GM12878 (cell line): ENCODE measurements around the gene NELFB. TPM values are rescaled to one million over a fixed set of nuclear protein-coding genes. Genes with fewer than 3 reads are reported as not detected.

Experiments
- CTCF ChIP-seq, 3 experiments: IDR thresholded peaks in 2 of 3; conservative IDR thresholded peaks in 1 of 3; 2 replicates each; pipeline ENCODE4 v1.5.1; 2011; ENCODE audit warnings: low read depth in 3 of 3, low read length in 3 of 3, mild to moderate bottlenecking in 3 of 3, control low read depth in 2 of 3, moderate library complexity in 2 of 3, inconsistent platforms in 1 of 3, mixed read lengths in 1 of 3; ENCODE audit not compliant: control insufficient read depth in 2 of 3, insufficient read depth in 1 of 3; ENCODE audit errors: extremely low read depth in 1 of 3
- ELK1 ChIP-seq: IDR thresholded peaks from 2 replicates; pipeline ENCODE4 v1.6.1; 2012; ENCODE audit warnings: low read depth, low read length, improper control_type of control experiment
- ETV6 ChIP-seq, 2 experiments: fragments of 450-650 bp in 1 of 2; IDR thresholded peaks in 1 of 2; conservative IDR thresholded peaks in 1 of 2; 2 replicates each; pipeline ENCODE4 v1.6.1; 2014; ENCODE audit warnings: antibody characterized with exemption in 1 of 2, borderline replicate concordance in 1 of 2, low read depth in 1 of 2, mild to moderate bottlenecking in 1 of 2, moderate library complexity in 1 of 2
- FOXK2 ChIP-seq: fragments of 450-650 bp; IDR thresholded peaks from 2 replicates; pipeline ENCODE4 v1.6.1; 2017; ENCODE audit warnings: mild to moderate bottlenecking, moderate library complexity
- GATAD2B ChIP-seq: fragments of 450-650 bp; conservative IDR thresholded peaks from 2 replicates; pipeline ENCODE4 v1.6.1; 2017; ENCODE audit warnings: low read depth, mild to moderate bottlenecking, moderate library complexity
- LARP7 ChIP-seq: fragments of 450-650 bp; IDR thresholded peaks from 2 replicates; pipeline ENCODE4 v1.6.1; 2017; ENCODE audit warnings: mild to moderate bottlenecking
- MXI1 ChIP-seq: fragments of 150-350 bp; IDR thresholded peaks from 2 replicates; pipeline ENCODE4 v1.6.1; 2011; ENCODE audit warnings: low read depth, mild to moderate bottlenecking, inconsistent platforms, low read length, improper control_type of control experiment
- NKRF ChIP-seq: fragments of 450-650 bp; conservative IDR thresholded peaks from 2 replicates; pipeline ENCODE4 v1.6.1; 2017; ENCODE audit warnings: mild to moderate bottlenecking, moderate library complexity
- RAD21 ChIP-seq: IDR thresholded peaks from 2 replicates; pipeline ENCODE4 v1.6.1; 2011; ENCODE audit warnings: mild to moderate bottlenecking, low read depth, low read length, moderate library complexity; ENCODE audit not compliant: insufficient read depth
- SIX5 ChIP-seq: IDR thresholded peaks from 2 replicates; pipeline ENCODE4 v1.6.1; 2011; ENCODE audit warnings: mild to moderate bottlenecking, low read depth, low read length, moderate library complexity; ENCODE audit not compliant: severe bottlenecking
- TCF12 ChIP-seq: IDR thresholded peaks from 2 replicates; pipeline ENCODE4 v1.6.1; 2011; ENCODE audit warnings: low read depth, mild to moderate bottlenecking, low read length
- ZNF687 ChIP-seq: fragments of 450-650 bp; IDR thresholded peaks from 2 replicates; pipeline ENCODE4 v1.6.1; 2017; ENCODE audit warnings: mild to moderate bottlenecking, moderate library complexity
- polyA plus RNA-seq, 11 experiments: library from polyadenylated mRNA; depleted of rRNA in 4 of 11; unstranded in 6 of 11; stranded (reverse) in 5 of 11; fragments of >200 nt; fragmentation: Nextera tagmentation in 4 of 11; fragmentation: Illumina TruSeq in 1 of 11; extraction: Ambion mirVana in 4 of 11; extraction: Trizol in 1 of 11; gene quantifications; 1 replicate in 1 of 11; 2 replicates in 10 of 11; pipeline versions ENCODE4 v1.2.1 to v1.2.3, GENCODE V29; 2011 to 2016; ENCODE audit warnings: inconsistent platforms in 2 of 11, missing spikeins in 2 of 11, low read depth in 1 of 11
- total RNA-seq, 4 experiments: library from RNA; depleted of rRNA in 3 of 4; stranded (reverse); fragments of >200 nt in 3 of 4; fragmentation: Illumina TruSeq in 1 of 4; extraction: Trizol in 1 of 4; gene quantifications; 2 replicates each; pipeline versions ENCODE4 v1.2.1 to v1.2.3, GENCODE V29; 2013 to 2021
- TF ChIP-seq, protein P1 (sequence below): fragments of 450-650 bp; IDR thresholded peaks from 2 replicates; pipeline ENCODE4 v1.6.1; 2017; ENCODE audit warnings: low read depth, mild to moderate bottlenecking, moderate library complexity
- TF ChIP-seq, protein P2 (sequence below): IDR thresholded peaks from 2 replicates; pipeline ENCODE4 v1.6.1; 2011; ENCODE audit warnings: borderline replicate concordance, low read depth, mild to moderate bottlenecking, moderate library complexity, low read length; ENCODE audit not compliant: insufficient read depth, poor library complexity, severe bottlenecking

The NELFB gene
- total and polyA plus RNA-seq, 10 of the 15 experiments (the other 5 are each of a cell fraction or from before 2014, with no cell fraction given): 0.19 to 63.4 (median 30.9) TPM

GRCh38 chr9:137223078-137223970, 31.8 kb upstream of the NELFB start (continued):
- peak; percentile 30; the same call in 1 of the 2 replicates for TF ChIP-seq ZNF687
- TF ChIP-seq TCF12: no peak
- peak; percentile 35; the same call in 1 of the 2 replicates for TF ChIP-seq MXI1
- TF ChIP-seq, protein P1, sequence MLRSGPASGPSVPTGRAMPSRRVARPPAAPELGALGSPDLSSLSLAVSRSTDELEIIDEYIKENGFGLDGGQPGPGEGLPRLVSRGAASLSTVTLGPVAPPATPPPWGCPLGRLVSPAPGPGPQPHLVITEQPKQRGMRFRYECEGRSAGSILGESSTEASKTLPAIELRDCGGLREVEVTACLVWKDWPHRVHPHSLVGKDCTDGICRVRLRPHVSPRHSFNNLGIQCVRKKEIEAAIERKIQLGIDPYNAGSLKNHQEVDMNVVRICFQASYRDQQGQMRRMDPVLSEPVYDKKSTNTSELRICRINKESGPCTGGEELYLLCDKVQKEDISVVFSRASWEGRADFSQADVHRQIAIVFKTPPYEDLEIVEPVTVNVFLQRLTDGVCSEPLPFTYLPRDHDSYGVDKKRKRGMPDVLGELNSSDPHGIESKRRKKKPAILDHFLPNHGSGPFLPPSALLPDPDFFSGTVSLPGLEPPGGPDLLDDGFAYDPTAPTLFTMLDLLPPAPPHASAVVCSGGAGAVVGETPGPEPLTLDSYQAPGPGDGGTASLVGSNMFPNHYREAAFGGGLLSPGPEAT: peak; percentile 68
- peak; percentile 38 for TF ChIP-seq GATAD2B
- TF ChIP-seq, protein P2, sequence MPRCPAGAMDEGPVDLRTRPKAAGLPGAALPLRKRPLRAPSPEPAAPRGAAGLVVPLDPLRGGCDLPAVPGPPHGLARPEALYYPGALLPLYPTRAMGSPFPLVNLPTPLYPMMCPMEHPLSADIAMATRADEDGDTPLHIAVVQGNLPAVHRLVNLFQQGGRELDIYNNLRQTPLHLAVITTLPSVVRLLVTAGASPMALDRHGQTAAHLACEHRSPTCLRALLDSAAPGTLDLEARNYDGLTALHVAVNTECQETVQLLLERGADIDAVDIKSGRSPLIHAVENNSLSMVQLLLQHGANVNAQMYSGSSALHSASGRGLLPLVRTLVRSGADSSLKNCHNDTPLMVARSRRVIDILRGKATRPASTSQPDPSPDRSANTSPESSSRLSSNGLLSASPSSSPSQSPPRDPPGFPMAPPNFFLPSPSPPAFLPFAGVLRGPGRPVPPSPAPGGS: no peak
- TF ChIP-seq FOXK2: no peak
- TF ChIP-seq ETV6 (conservative IDR thresholded peaks at IDR 0.05 in 1 of 2, IDR thresholded peaks at IDR 0.05 in 1 of 2; ENCODE audit: borderline replicate concordance in 1 of 2, low read depth in 1 of 2): no peak
- TF ChIP-seq ELK1: peak; percentile 73
- peak; percentile 36 for TF ChIP-seq SIX5
- peak; percentile 74 for TF ChIP-seq NKRF
- no peak for TF ChIP-seq RAD21
- 0 out of 2 replicates have a peak, but pooled peaks have one; percentile 62 for TF ChIP-seq LARP7
- TF ChIP-seq CTCF (IDR thresholded peaks at IDR 0.05 in 2 of 3, conservative IDR thresholded peaks at IDR 0.05 in 1 of 3; ENCODE audit: control insufficient read depth in 2 of 3, extremely low read depth in 1 of 3, insufficient read depth in 1 of 3, low read depth in 3 of 3, low read length in 3 of 3): no peak
